DND-41 (cell line): Measurements from ENCODE around the gene TNS1.

Experiments
- ATAC-seq: fragments of 200-7000 bp; cut with Tn5 transposase; 3 replicates; pipeline ENCODE4 v1.9.1; 2021; ENCODE audit warnings: low read depth; ENCODE audit not compliant: insufficient read depth
- DNase-seq: peaks from one replicate; pipeline ENCODE4 v3.0.0-alpha.2; 2020
- H2AFZ ChIP-seq: 2 replicates; pipeline ENCODE4 v1.6.0; 2012; ENCODE audit warnings: low read depth, low read length
- H3K27ac ChIP-seq: 2 replicates; pipeline ENCODE4 v1.5.1; 2012; ENCODE audit warnings: low read length, inconsistent platforms
- H3K27me3 ChIP-seq: fragments of 200-600 bp; sonication (generic); 2 replicates; pipeline ENCODE4 v1.6.0; 2012; ENCODE audit warnings: low read length, mild to moderate bottlenecking, inconsistent platforms; ENCODE audit not compliant: insufficient read depth, poor library complexity
- H3K36me3 ChIP-seq: 2 replicates; pipeline ENCODE4 v1.5.1; 2012; ENCODE audit warnings: low read length, inconsistent platforms; ENCODE audit not compliant: insufficient read depth
- H3K4me1 ChIP-seq: 2 replicates; pipeline ENCODE4 v1.5.1; 2012; ENCODE audit warnings: mild to moderate bottlenecking, low read length; ENCODE audit not compliant: insufficient read depth
- H3K4me2 ChIP-seq: 2 replicates; pipeline ENCODE4 v1.6.0; 2012; ENCODE audit warnings: mild to moderate bottlenecking, moderate library complexity, low read length, inconsistent platforms; ENCODE audit not compliant: insufficient read depth
- H3K4me3 ChIP-seq, 2 experiments: fragments of 200-600 bp in 1 of 2; shearing (Covaris generic) in 1 of 2; 2 replicates each; pipeline ENCODE4 v1.5.1; 2012 to 2016; ENCODE audit warnings: inconsistent platforms in 2 of 2, low read length in 2 of 2, mild to moderate bottlenecking in 2 of 2, low read depth in 1 of 2, moderate library complexity in 1 of 2
- H3K79me2 ChIP-seq: 2 replicates; pipeline ENCODE4 v1.6.0; 2012; ENCODE audit warnings: low read length, inconsistent platforms; ENCODE audit not compliant: insufficient read depth
- H3K9ac ChIP-seq: 2 replicates; pipeline ENCODE4 v1.6.0; 2012; ENCODE audit warnings: low read depth, mild to moderate bottlenecking, inconsistent platforms, low read length, moderate library complexity
- H3K9me3 ChIP-seq: 2 replicates; pipeline ENCODE4 v1.5.1; 2012; ENCODE audit warnings: low read length, moderate library complexity, mild to moderate bottlenecking, inconsistent platforms; ENCODE audit not compliant: insufficient read depth, severe bottlenecking
- H4K20me1 ChIP-seq: 2 replicates; pipeline ENCODE4 v1.6.0; 2012; ENCODE audit warnings: low read length; ENCODE audit not compliant: insufficient read depth
- EZH2 ChIP-seq: IDR thresholded peaks from 3 replicates; pipeline ENCODE4 v1.6.1; 2012; ENCODE audit warnings: borderline replicate concordance, low read depth, mild to moderate bottlenecking, moderate library complexity, low read length, inconsistent platforms; ENCODE audit not compliant: severe bottlenecking
- TF ChIP-seq, protein P1 (sequence below): IDR thresholded peaks from 2 replicates; pipeline ENCODE4 v1.5.1; 2012; ENCODE audit warnings: borderline replicate concordance, low read length, moderate library complexity, mild to moderate bottlenecking; ENCODE audit not compliant: poor library complexity, severe bottlenecking; ENCODE audit errors: extremely low read depth

The TNS1 gene

DNA sequence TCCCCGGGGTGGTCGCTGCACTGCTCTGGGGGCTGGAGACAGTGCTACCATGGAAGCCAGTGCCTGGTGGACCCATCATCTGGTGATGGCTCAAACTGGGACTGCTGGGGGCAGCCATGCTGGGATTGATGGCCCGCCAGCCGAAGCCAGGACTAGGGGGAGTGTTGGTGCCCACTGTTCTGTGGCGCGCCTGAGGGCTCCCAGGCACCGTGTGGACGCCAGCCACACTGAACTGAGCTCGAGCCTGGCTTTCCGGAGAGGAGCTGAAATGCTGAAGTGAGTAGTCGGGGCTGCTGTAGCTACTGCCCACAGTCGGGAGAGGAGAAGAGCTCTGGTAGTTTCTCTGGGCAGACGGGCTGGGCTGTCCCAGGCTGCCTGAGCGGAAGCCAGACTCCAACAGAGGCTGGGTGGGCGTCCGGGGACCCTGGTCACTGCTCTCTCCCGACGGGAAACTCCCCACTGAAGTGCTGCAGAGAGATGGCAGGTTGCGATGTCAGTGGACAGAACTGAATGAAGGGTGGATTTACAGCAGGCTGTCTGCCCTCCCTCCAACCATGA lies 184.4 kb downstream of the TNS1 start:
- H3K4me2 ChIP-seq, result no peak overlapping the region
- H2AFZ ChIP-seq, result no peak overlapping the region
- no peak for ATAC-seq
- DNase-seq, result no peak
- no peaks in the 10 kb centered on the region for H3K27me3 ChIP-seq
- H3K4me3 ChIP-seq, result no peak overlapping the region
- no peaks in the 10 kb centered on the region for H4K20me1 ChIP-seq
- TF ChIP-seq, protein P1, sequence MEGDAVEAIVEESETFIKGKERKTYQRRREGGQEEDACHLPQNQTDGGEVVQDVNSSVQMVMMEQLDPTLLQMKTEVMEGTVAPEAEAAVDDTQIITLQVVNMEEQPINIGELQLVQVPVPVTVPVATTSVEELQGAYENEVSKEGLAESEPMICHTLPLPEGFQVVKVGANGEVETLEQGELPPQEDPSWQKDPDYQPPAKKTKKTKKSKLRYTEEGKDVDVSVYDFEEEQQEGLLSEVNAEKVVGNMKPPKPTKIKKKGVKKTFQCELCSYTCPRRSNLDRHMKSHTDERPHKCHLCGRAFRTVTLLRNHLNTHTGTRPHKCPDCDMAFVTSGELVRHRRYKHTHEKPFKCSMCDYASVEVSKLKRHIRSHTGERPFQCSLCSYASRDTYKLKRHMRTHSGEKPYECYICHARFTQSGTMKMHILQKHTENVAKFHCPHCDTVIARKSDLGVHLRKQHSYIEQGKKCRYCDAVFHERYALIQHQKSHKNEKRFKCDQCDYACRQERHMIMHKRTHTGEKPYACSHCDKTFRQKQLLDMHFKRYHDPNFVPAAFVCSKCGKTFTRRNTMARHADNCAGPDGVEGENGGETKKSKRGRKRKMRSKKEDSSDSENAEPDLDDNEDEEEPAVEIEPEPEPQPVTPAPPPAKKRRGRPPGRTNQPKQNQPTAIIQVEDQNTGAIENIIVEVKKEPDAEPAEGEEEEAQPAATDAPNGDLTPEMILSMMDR, result no peak
- no peak for TF ChIP-seq EZH2
- H3K27ac ChIP-seq, result no peak overlapping the region
- no peaks in the 10 kb centered on the region for H3K36me3 ChIP-seq
- H3K79me2 ChIP-seq, result no peaks in the 10 kb centered on the region
- no peaks in the 10 kb centered on the region for H3K9me3 ChIP-seq
- no peak overlapping the region for H3K9ac ChIP-seq
- H3K4me1 ChIP-seq, result no peaks in the 10 kb centered on the region

DNA sequence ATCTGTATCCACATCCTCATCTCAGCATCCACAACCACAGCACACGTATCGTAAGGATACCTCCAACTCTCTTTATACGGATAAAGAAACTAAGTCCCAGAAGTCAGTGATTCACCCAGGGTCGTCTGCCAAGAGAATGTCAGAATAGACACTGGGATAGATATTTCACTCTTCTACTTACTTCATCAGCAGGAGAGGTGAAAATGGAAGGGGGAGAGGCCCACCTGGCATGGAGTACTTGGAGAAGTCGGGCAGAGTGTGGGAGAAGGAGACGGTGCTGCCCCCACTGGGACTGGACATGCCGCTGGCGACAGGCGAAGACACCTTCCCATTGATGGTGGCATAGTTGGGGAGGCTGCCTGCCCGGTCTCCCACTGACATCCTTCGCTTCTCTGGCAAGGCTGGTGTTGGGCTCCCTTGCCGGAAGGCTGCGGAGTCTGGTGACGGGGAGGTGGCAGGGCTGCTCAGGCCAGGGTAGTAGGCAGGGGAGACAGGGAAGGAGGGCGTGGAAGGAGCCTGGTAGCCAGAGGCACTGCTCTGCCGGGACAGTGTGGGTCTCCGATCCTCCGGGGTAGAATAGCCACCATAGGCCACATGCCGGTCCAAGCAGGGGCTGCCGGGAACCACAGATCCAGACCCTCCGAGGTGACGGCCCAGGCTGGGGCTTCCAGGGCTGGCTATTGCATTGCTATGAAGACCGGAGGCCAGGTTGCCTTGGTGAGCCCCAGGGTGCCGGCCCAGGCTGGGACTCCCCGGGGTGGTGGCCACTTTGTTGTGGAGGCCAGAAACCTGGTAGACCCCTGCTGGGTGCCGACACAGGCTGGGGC lies 185.1 kb downstream of the TNS1 start:
- TF ChIP-seq EZH2, result no peak
- TF ChIP-seq, protein P1, result no peak
- Histone ChIP-seq H3K4me2 (no peak overlapping the region), H3K4me1 (no peaks in the 10 kb centered on the region), H2AFZ (no peak overlapping the region), H3K9me3 (no peaks in the 10 kb centered on the region), H3K79me2 (no peaks in the 10 kb centered on the region), H3K36me3 (no peaks in the 10 kb centered on the region), H4K20me1 (no peaks in the 10 kb centered on the region), H3K27me3 (no peaks in the 10 kb centered on the region), H3K27ac (no peak overlapping the region), H3K9ac (no peak overlapping the region), H3K4me3 (no peak overlapping the region)
- ATAC-seq (no peak), DNase-seq (no peak)

DNA sequence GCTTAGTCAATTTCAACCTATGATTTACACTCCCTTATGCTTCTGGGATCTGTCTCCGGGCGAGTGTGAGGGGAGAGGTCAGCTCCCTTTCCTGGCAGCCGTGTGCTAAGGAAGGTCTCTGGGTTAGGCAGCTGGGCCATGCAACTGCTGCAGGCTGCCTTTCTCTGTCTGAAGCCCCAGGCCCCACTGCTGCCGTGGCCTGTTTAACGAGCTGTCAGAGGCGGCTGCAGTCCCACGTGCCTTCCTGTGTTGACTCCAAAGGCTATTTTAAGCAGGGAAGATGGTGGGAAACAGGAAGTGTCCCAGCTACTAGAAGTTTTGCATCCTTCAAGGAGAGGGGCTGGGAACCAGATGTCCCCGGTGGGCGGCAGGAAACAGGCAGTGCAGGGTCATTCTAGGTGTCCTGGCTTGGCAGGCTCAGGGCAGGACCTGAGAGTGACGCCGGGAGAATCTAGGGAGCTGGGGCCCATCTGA lies 186.4 kb downstream of the TNS1 start:
- no peak for ATAC-seq
- Histone ChIP-seq H3K27me3 (no peaks in the 10 kb centered on the region), H3K27ac (no peak overlapping the region), H4K20me1 (no peaks in the 10 kb centered on the region), H3K4me1 (no peaks in the 10 kb centered on the region), H2AFZ (no peak overlapping the region), H3K4me3 (no peak overlapping the region), H3K36me3 (no peaks in the 10 kb centered on the region), H3K9ac (no peak overlapping the region), H3K79me2 (no peaks in the 10 kb centered on the region), H3K9me3 (no peaks in the 10 kb centered on the region), H3K4me2 (no peak overlapping the region)
- TF ChIP-seq EZH2, result no peak
- TF ChIP-seq, protein P1, result no peak
- no peak for DNase-seq
